Testis (tissue), 2 donors: Measurements from ENCODE around the gene SPACA7.

Source experiments
- CTCF ChIP-seq, 3 experiments: fragments of 450-650 bp in 2 of 3; fragments of 200-600 bp in 1 of 3; sonication (generic) in 1 of 3; IDR thresholded peaks; one replicate each; pipeline ENCODE4 v1.5.1; 2016 to 2019; ENCODE audit warnings: antibody characterized with exemption in 3 of 3, mild to moderate bottlenecking in 2 of 3, moderate library complexity in 1 of 3
- POLR2A ChIP-seq: fragments of 450-650 bp; IDR thresholded peaks from one replicate; pipeline ENCODE4 v1.6.1; 2017; ENCODE audit warnings: antibody characterized with exemption, mild to moderate bottlenecking, moderate library complexity

- TF ChIP-seq CTCF (IDR thresholded peaks at IDR 0.05) (peak; percentile 49 to 83 (median 80)), POLR2A (no peak)
These were observed 67.8 kb downstream of the SPACA7 start for GRCh38 chr13:112443995-112444311.
